Adipocyte (in vitro differentiated cells): Measurements from ENCODE around the gene SPTSSB.
A peak's percentile ranks its signal among the peaks of the same experiment; 100 is the strongest.

Experiments
- DNase-seq: peaks from one replicate; pipeline ENCODE4 v3.0.0-alpha.2; 2015; ENCODE audit warnings: low read depth
- H3K27me3 ChIP-seq: replicated peaks from 2 replicates; pipeline ENCODE4 v1.7.0; 2013; ENCODE audit warnings: mild to moderate bottlenecking, low read length, moderate library complexity; ENCODE audit not compliant: control insufficient read depth, insufficient read depth
- H3K36me3 ChIP-seq: 2 replicates; pipeline ENCODE4 v1.7.0; 2013; ENCODE audit warnings: low read length, mild to moderate bottlenecking, moderate library complexity; ENCODE audit not compliant: control insufficient read depth, insufficient read depth, severe bottlenecking
- H3K4me1 ChIP-seq: 2 replicates; pipeline ENCODE4 v1.7.0; 2013; ENCODE audit warnings: mild to moderate bottlenecking, low read length, moderate library complexity; ENCODE audit not compliant: control insufficient read depth, insufficient read depth
- H3K4me3 ChIP-seq: 2 replicates; pipeline ENCODE4 v1.7.0; 2013; ENCODE audit warnings: mild to moderate bottlenecking, low read length, moderate library complexity
- H3K9ac ChIP-seq: 2 replicates; pipeline ENCODE4 v1.7.0; 2013; ENCODE audit warnings: mild to moderate bottlenecking, low read length, moderate library complexity
- H3K9me3 ChIP-seq: 2 replicates; pipeline ENCODE4 v1.7.0; 2013; ENCODE audit warnings: mild to moderate bottlenecking, low read length, moderate library complexity; ENCODE audit not compliant: control insufficient read depth

SPTSSB gene

GRCh38 chr3:161389445-161390035 lies 18.2 kb upstream of the SPTSSB start:
- Histone ChIP-seq H3K27me3 (no peaks in the 10 kb centered on the region), H3K9ac (no peak overlapping the region), H3K4me3 (no peak overlapping the region), H3K36me3 (no peaks in the 10 kb centered on the region), H3K4me1 (no peaks in the 10 kb centered on the region), H3K9me3 (no peaks in the 10 kb centered on the region)
- no peak for DNase-seq

DNA sequence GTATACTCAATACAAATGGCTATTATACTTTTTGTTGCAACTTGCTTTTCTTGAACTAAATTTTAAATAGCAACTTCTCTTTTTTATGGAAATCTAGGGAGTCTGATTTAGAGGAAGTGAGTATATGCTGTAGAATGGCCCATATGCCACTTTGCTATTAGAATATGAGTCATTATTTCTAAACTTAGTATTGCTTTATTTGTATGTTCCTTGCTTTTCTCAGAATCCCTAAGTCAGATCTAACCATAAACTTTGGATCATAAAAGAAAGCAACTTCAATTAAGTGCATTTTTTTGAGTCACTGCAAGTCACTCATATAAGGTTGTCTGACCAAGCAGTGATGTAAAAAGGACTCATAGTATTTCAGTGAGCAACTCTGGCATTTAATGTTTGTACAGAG lies 17.5 kb upstream of the SPTSSB start:
- Histone ChIP-seq H3K4me1 (no peaks in the 10 kb centered on the region), H3K9me3 (no peaks in the 10 kb centered on the region)

DNA sequence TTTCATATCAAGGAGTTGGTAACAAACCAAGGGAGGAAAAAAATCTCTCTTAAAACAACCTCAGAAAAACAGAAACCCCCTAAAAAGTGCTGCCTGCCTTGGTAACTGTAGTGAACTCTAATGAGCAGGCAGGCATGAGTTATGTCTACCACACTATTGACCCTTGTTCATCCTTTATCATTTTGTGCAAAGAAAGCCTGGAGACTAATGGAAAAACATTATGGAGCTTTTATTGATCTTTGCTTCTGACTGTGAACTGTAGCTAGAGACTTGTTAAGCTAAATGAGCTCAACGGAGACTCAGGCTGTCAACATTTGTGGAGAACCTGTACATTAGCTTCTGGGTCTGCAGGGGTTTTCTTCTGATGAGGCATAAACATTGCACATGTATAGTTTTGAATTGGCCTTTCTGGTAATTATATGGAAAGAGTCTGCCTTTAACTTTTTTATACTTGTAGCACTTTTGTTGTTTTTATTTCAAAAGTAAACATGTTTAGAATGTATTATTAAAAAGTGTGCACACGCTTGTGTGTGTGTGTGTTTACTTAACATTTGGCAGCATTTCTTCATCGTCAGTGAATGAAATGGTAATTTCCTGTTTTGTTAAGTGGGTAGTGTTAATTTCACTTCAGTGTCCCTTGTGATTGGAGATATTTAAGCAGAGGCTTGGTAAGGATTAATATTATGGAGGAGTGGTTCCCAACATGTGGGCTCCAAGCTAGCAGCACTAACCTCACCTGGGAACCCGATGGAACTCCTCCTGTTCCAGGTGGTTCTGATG lies 15.9 kb upstream of the SPTSSB start:
- DNase-seq = no peak
- Histone ChIP-seq H3K4me3 (no peak overlapping the region), H3K4me1 (no peaks in the 10 kb centered on the region), H3K36me3 (no peaks in the 10 kb centered on the region), H3K9ac (no peak overlapping the region), H3K27me3 (no peaks in the 10 kb centered on the region), H3K9me3 (no peaks in the 10 kb centered on the region)

More for the DNA sequence above, 17.5 kb upstream of the SPTSSB start:
- H3K4me3 ChIP-seq = no peak overlapping the region
- no peaks in the 10 kb centered on the region for H3K27me3 ChIP-seq
- no peak overlapping the region for H3K9ac ChIP-seq
- H3K36me3 ChIP-seq = no peaks in the 10 kb centered on the region
- DNase-seq = no peak

DNA sequence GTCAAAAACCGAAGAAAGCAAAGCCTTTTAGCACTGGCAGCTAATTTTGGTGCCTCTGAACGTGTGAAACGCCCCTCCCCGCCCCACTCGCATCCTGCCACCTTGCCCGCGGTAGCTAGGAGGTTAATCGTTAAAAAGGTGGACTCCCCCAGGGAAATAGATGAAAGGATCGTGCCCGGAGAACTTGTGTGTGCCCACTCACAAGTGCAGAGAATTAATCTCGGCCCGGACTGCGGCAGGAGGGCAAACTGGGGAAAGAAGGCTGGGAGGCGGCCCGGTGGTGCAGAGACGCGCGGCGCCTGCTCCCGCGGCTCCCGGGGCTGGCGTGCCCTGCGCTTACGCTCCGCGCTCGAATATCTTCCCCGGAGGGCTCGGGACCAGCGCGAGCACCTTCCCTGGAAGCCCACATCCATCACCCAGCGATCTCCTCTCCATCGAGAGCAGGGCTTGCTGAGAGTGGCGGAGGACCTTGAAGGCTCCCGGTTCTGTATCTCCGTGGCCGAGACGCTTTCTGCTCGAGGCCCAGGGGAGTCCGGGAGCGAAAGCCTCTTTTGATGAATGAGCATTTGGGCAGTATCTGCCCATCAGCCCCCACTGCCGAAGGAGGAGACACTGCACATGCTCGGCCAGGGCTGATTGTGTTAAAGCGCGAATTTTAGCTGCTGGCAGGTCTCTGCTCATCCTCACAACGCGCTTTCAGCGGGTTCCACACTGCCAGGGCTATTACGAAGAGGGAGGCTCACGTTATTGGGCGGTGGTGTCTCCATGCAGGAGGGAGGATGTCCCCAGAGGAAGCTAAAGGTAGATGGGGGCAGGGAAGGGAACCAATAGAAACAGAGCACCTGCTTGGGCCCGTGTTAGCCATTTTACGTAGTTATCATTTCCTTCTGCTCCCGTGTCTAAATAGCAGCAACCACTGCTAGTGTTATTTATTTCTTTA lies 1.3 kb upstream of the SPTSSB start:
- Histone ChIP-seq H3K4me1 (peaks cover 14% of the 10 kb centered on the region), H3K4me3 (peak overlapping the region; percentile 78), H3K27me3 (peaks cover 20% of the 10 kb centered on the region), H3K9me3 (no peaks in the 10 kb centered on the region), H3K9ac (no peak overlapping the region), H3K36me3 (no peaks in the 10 kb centered on the region)
- peak; percentile 60 for DNase-seq

DNA sequence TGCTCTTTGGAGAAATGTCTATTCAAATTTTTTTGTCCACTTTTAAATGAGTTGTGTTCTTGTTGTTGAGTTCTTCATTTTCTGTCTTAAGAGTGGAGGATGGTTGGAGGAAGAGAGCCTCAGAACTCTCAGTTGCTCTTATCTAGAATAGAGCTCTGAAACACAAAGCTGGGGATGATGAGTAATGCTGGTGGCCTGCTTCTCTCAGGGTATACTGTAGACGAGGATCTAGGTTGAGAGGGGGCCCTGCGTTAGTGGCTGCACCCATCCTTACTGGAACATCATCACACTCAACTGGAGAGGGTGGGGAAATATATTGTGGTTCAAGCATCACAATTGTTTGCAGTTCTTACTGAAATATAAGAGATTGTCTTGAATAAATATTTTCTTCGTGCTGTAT lies 1.8 kb downstream of the SPTSSB start:
- Histone ChIP-seq H3K9me3 (no peaks in the 10 kb centered on the region), H3K9ac (no peak overlapping the region), H3K36me3 (no peaks in the 10 kb centered on the region), H3K4me3 (no peak overlapping the region), H3K27me3 (peaks cover 20% of the 10 kb centered on the region), H3K4me1 (peaks cover 14% of the 10 kb centered on the region)
- DNase-seq = no peak

GRCh38 chr3:161366094-161366493 lies 5.2 kb downstream of the SPTSSB start:
- H3K36me3 ChIP-seq = no peaks in the 10 kb centered on the region
- DNase-seq = no peak
- H3K9me3 ChIP-seq = no peaks in the 10 kb centered on the region
- no peak overlapping the region for H3K9ac ChIP-seq
- no peaks in the 10 kb centered on the region for H3K4me1 ChIP-seq
- H3K27me3 ChIP-seq = peaks cover under 1% of the 10 kb centered on the region
- no peak overlapping the region for H3K4me3 ChIP-seq

- peaks cover 8% of the 10 kb centered on the region for H3K4me1 ChIP-seq
- no peak overlapping the region for H3K4me3 ChIP-seq
- H3K9ac ChIP-seq = no peak overlapping the region
- H3K9me3 ChIP-seq = no peaks in the 10 kb centered on the region
- H3K36me3 ChIP-seq = no peaks in the 10 kb centered on the region
- no peak for DNase-seq
- no peaks in the 10 kb centered on the region for H3K27me3 ChIP-seq
Observed at GRCh38 chr3:161358488-161358887, 12.8 kb downstream of the SPTSSB start.

GRCh38 chr3:161356287-161356686 lies 15.0 kb downstream of the SPTSSB start:
- Histone ChIP-seq H3K9ac (no peak overlapping the region), H3K36me3 (no peaks in the 10 kb centered on the region), H3K27me3 (no peaks in the 10 kb centered on the region), H3K4me1 (peaks cover 11% of the 10 kb centered on the region), H3K4me3 (no peak overlapping the region), H3K9me3 (no peaks in the 10 kb centered on the region)
- no peak for DNase-seq

DNA sequence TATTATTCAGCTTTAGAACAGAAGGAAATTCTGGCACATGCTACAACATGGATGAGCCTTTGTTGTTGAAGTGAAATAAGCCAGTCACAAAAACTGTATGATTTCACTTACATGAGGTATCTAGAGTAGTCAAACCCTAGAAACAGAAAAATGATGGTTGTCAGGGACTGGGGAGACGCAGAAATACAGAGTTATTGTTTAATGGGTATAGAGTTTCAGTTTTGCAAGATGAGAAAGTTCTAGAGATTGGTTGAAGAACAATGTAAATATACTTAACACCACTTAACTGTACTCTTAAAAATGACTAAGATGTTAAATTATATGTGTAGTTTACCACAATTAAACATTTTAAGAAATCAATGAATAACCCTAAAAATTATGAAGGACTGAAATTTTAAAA lies 15.8 kb downstream of the SPTSSB start:
- Histone ChIP-seq H3K9ac (no peak overlapping the region), H3K27me3 (no peaks in the 10 kb centered on the region)

GRCh38 chr3:161354554-161354953 lies 16.8 kb downstream of the SPTSSB start:
- Histone ChIP-seq H3K4me1 (peaks cover 28% of the 10 kb centered on the region), H3K9ac (no peak overlapping the region), H3K36me3 (no peaks in the 10 kb centered on the region), H3K9me3 (no peaks in the 10 kb centered on the region), H3K27me3 (no peaks in the 10 kb centered on the region), H3K4me3 (no peak overlapping the region)
- DNase-seq = peak; percentile 16

More for the DNA sequence above, 15.8 kb downstream of the SPTSSB start:
- no peak for DNase-seq
- no peak overlapping the region for H3K4me3 ChIP-seq
- H3K4me1 ChIP-seq = peaks cover 19% of the 10 kb centered on the region
- no peaks in the 10 kb centered on the region for H3K9me3 ChIP-seq
- no peaks in the 10 kb centered on the region for H3K36me3 ChIP-seq

- Histone ChIP-seq H3K9ac (no peak overlapping the region), H3K4me3 (no peak overlapping the region), H3K4me1 (peaks cover 38% of the 10 kb centered on the region), H3K9me3 (no peaks in the 10 kb centered on the region), H3K27me3 (no peaks in the 10 kb centered on the region), H3K36me3 (no peaks in the 10 kb centered on the region)
- no peak for DNase-seq
Observed at GRCh38 chr3:161351330-161351729, 20.0 kb downstream of the SPTSSB start.
